H4 (cell line): ENCODE data around the gene PCDHGA10. TPM values are rescaled to one million over a fixed set of nuclear protein-coding genes. Genes with fewer than 3 reads are reported as not detected.
"Not testable (repeated sequence)": the region's sequence is repeated elsewhere in the genome, so short reads cannot be mapped to it uniquely, and the experiment has no call there.

ENCODE experiments used
- DNase-seq: peaks from one replicate; pipeline ENCODE4 v3.0.0-alpha.2; 2015; ENCODE audit warnings: low spot score
- total RNA-seq: library from RNA; depleted of rRNA; stranded (reverse); fragments of >200 nt; shearing (Covaris generic); gene quantifications from 2 replicates; pipeline ENCODE4 v1.2.3, GENCODE V29; 2014; rRNA removed

The PCDHGA10 gene
- 1.4 and 1.9 TPM in 2 replicates for total RNA-seq

DNA sequence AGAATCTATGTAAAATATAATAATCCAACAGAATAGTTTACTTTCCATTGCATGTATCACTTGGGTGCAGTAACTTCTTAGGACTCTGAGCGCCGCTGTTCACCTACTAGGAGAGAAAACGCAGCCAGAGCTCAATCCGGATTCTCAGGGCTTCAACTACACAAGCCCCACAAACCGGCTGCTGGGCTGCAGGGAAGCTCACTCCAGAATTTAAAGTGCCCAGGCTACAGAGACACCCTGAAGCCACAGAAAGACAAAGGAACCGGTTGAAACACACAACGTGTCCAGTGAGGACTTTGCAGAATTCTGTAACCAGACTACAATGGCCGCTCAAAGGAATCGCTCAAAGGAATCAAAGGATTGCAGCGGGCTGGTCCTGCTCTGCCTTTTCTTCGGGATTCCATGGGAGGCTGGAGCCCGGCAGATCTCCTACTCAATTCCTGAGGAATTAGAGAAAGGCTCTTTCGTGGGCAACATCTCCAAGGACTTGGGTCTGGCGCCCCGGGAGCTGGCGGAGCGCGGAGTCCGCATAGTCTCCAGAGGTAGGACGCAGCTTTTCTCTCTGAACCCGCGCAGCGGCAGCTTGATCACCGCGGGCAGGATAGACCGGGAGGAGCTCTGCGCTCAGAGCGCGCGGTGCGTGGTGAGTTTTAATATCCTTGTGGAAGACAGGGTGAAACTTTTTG is at the start of gene PCDHGA10:
PCDHGA10 (plus strand) TSS at position 134 of the 686 bp plus-strand sequence; CDS start at position 323, 189 bp downstream.
- DNase-seq, result peak; percentile 33

GRCh38 chr5:141363952-141364660 is 48.7 kb upstream of the PCDHGA10 start, which contains the start of gene PCDHGA5:
Gene PCDHGA5, plus strand, starts transcription at chr5:141364162. Its CDS starts 169 bp downstream, at chr5:141364331.
- no peak for DNase-seq

DNA sequence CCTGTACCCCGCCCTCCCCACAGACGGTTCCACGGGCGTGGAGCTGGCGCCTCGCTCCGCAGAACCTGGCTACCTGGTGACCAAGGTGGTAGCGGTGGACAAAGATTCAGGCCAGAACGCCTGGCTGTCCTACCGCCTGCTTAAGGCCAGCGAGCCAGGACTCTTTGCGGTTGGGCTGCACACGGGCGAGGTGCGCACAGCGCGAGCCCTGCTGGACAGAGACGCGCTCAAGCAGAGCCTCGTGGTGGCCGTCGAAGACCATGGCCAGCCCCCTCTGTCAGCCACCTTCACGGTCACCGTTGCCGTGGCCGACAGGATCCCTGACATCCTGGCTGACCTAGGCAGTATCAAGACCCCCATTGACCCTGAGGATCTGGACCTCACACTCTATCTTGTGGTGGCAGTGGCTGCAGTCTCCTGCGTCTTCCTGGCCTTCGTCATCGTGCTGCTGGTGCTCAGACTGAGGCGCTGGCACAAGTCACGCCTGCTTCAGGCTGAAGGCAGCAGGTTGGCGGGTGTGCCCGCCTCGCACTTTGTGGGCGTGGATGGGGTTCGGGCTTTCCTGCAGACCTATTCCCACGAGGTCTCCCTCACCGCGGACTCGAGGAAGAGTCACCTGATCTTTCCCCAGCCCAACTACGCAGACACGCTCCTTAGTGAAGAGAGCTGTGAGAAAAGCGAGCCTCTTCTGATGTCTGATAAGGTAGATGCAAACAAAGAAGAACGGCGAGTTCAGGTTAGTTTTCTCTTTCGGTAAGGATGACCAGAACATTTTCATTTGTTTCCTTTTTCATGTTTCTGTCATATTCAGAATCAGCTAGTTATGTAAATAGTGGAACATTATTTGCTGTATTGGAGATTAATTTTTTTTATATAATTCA is 46.5 kb upstream of the PCDHGA10 start:
- DNase-seq, result no peak

DNA sequence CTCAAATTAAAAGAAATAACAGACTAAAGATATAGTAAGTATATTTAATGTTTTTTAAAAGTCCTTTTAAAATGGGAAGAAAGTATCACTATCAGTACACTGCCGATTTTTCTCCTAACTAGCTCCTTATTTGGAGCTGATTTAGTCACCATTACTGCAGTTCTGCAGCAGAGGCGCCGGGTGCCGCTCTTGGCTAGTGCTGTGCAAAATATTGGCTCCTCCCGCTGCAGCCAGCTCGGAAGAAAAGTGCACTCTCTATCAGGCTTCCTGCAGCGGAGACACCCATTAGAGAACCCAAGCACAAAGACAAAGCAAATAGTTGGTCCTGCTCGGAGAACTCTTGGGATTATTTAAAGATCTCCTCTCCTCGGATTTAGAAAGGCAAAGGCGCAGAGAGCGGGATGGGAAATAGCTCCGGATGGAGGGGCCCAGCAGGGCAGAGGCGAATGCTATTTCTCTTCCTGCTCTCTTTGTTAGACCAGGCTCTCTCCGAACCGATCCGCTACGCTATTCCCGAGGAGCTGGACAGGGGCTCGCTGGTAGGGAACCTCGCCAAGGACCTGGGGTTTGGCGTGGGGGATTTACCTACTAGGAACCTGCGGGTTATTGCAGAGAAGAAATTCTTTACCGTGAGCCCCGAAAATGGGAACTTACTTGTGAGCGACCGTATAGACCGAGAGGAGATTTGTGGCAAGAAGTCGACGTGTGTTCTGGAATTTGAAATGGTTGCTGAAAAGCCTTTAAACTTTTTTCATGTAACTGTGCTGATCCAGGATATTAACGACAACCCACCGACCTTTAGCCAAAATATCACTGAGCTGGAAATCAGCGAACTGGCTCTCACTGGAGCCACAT is 42.6 kb upstream of the PCDHGA10 start, which contains the start of gene PCDHGB3:
PCDHGB3 (plus strand) TSS at position 249 of the 855 bp plus-strand sequence; CDS start at position 402, 153 bp downstream.
- DNase-seq, result no peak

DNA sequence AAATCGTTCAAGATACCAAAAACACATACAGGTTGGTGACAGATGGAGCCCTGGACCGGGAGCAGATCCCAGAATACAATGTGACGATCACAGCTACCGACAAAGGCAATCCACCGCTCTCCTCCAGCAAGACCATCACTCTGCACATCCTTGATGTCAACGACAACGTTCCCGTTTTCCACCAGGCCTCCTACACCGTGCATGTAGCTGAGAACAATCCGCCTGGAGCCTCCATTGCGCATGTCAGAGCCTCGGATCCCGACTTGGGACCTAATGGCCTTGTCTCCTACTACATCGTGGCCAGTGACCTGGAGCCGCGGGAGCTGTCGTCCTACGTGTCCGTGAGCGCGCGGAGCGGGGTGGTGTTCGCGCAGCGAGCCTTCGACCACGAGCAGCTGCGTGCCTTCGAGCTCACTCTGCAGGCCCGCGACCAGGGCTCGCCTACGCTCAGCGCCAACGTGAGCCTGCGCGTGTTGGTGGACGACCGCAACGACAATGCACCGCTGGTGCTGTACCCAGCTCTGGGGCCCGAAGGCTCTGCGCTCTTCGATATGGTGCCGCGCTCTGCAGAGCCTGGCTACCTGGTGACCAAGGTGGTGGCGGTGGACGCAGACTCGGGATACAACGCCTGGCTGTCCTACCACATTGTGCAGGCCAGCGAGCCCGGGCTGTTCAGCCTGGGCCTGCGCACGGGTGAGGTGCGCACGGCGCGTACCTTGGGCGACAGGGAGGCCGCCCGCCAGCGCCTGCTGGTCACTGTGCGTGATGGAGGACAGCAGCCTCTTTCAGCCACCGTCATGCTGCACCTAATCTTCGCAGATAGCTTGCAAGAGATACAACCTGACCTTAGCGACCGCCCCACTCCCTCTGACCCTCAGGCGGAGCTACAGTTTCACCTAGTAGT is 41.0 kb upstream of the PCDHGA10 start:
- DNase-seq, result no peak

- DNase-seq, result no peak
Measured at GRCh38 chr5:141373673-141374317, 39.0 kb upstream of the PCDHGA10 start, which contains the start of gene PCDHGA6. Gene PCDHGA6, plus strand, starts transcription at chr5:141373891. Its CDS starts 193 bp downstream, at chr5:141374084.

DNA sequence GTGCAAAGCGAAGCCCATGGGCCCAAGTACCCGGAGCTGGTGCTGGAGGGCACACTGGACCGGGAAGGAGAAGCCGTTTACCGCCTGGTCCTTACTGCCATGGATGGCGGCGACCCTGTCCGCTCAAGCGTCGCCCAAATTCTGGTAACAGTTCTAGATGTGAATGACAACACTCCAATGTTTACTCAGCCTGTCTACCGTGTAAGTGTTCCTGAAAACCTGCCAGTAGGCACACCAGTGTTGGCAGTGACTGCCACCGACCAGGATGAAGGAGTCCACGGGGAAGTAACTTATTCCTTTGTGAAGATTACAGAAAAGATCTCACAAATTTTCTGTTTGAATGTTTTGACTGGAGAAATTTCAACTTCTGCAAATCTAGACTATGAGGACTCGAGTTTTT is 38.2 kb upstream of the PCDHGA10 start:
- no peak for DNase-seq

- DNase-seq, result not testable (repeated sequence)
Measured at GRCh38 chr5:141375444-141376155, 37.2 kb upstream of the PCDHGA10 start.

DNA sequence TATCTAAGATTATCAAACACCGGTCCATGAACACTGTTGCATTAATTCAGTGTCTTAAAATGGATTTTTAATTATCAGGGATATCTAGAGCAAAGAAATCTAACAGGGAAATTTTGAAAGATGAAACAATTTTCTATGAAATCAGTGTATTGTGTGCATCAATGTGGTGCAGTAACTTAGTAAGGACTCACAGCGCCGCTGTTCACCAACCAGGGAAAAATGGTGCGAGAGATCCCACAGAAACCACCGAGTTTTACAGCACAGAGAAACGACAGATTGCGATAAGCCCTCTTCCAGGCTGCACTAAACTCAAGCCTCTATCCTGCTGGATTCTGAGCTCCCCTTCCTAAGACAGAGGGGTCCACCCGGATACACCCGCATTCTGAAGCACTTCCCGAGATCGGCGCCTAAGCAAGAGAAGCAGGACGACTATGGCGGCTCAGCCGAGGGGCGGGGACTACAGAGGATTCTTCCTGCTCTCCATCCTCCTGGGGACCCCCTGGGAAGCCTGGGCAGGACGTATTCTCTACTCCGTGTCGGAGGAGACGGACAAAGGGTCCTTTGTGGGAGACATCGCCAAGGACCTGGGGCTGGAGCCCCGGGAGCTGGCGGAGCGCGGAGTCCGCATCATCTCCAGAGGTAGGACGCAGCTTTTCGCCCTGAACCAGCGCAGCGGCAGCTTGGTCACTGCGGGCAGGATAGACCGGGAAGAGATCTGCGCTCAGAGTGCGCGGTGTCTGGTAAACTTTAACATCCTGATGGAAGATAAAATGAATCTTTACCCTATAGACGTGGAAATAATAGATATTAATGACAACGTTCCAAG is 30.1 kb upstream of the PCDHGA10 start, which contains the start of gene PCDHGA7:
PCDHGA7 (plus strand) TSS at position 274 of the 826 bp plus-strand sequence; CDS start at position 432, 158 bp downstream.
- DNase-seq, result no peak

- no peak for DNase-seq
Measured at GRCh38 chr5:141383345-141383744, 29.4 kb upstream of the PCDHGA10 start.

DNA sequence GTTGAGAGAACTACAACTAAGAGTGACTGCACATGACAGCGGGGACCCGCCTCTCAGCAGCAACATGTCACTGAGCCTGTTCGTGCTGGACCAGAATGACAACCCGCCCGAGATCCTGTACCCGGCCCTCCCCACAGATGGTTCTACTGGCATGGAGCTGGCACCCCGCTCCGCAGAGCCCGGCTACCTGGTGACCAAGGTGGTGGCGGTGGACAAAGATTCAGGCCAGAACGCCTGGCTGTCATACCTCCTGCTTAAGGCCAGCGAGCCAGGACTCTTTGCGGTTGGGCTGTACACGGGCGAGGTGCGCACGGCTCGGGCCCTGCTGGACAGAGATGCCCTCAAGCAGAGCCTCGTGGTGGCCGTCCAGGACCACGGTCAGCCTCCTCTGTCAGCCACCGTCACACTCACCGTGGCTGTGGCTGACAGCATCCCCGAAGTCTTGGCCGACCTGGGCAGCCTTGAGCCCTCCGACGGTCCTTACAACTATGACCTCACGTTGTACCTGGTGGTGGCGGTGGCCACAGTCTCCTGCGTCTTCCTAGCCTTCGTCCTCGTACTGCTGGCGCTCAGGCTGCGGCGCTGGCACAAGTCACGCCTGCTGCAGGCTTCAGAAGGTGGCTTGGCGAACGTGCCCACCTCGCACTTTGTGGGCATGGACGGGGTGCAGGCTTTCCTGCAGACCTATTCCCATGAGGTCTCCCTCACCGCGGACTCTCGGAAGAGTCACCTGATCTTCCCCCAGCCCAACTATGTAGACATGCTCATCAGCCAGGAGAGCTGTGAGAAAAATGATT is 28.1 kb upstream of the PCDHGA10 start:
- DNase-seq, result no peak

GRCh38 chr5:141387557-141388311 is 25.1 kb upstream of the PCDHGA10 start, which contains the start of gene PCDHGB4:
Gene PCDHGB4, plus strand, starts transcription at chr5:141387698. Its CDS starts 187 bp downstream, at chr5:141387885.
- DNase-seq, result not testable (repeated sequence)

- no peak for DNase-seq
Measured at GRCh38 chr5:141388661-141389060, 24.1 kb upstream of the PCDHGA10 start.

- no peak for DNase-seq
Measured at GRCh38 chr5:141389153-141390042, 23.4 kb upstream of the PCDHGA10 start.
